Prostate gland (tissue), 2 donors: ENCODE results near the gene SFXN2. TPM values are rescaled to one million over a fixed set of nuclear protein-coding genes. Genes with fewer than 3 reads are reported as not detected.
"Not testable (repeated sequence)": the region's sequence is repeated elsewhere in the genome, so short reads cannot be mapped to it uniquely, and the experiment has no call there.

Source experiments
- DNase-seq: peaks from one replicate; pipeline ENCODE4 v3.0.0-alpha.2; 2019; ENCODE audit warnings: low spot score
- H3K27ac ChIP-seq, 2 donors: fragments of 200-600 bp; sonication (generic); 2 replicates each; pipeline ENCODE4 v1.5.1; 2017 to 2019
- H3K27me3 ChIP-seq: fragments of 200-600 bp; sonication (generic); replicated peaks from 2 replicates; pipeline ENCODE4 v1.5.1; 2019; ENCODE audit not compliant: insufficient read depth
- H3K36me3 ChIP-seq, 2 donors: fragments of 200-600 bp; sonication (generic); 1 replicate in 1 of 2; 2 replicates in 1 of 2; pipeline versions ENCODE4 v1.5.1 to v1.8.1; 2017 to 2019
- H3K4me1 ChIP-seq: fragments of 200-600 bp; sonication (generic); replicated peaks from 2 replicates; pipeline ENCODE4 v1.5.1; 2019
- H3K4me3 ChIP-seq, 2 donors: fragments of 200-600 bp; sonication (generic); 2 replicates each; pipeline ENCODE4 v1.5.1; 2017 to 2019
- H3K9me3 ChIP-seq: fragments of 200-600 bp; sonication (generic); 2 replicates; pipeline ENCODE4 v1.5.1; 2017
- CTCF ChIP-seq, 4 experiments: fragments of 200-600 bp in 2 of 4; fragments of 450-650 bp in 2 of 4; sonication (generic) in 2 of 4; IDR thresholded peaks; 1 replicate in 3 of 4; 2 replicates in 1 of 4; pipeline ENCODE4 v1.5.1; 2016 to 2019; ENCODE audit warnings: antibody characterized with exemption in 4 of 4, mild to moderate bottlenecking in 2 of 4, moderate library complexity in 2 of 4
- POLR2A ChIP-seq: fragments of 450-650 bp; IDR thresholded peaks from one replicate; pipeline ENCODE4 v1.6.1; 2016; ENCODE audit warnings: antibody characterized with exemption, mild to moderate bottlenecking
- POLR2AphosphoS5 ChIP-seq: sonication (generic); formaldehyde crosslinking; IDR thresholded peaks from one replicate; pipeline ENCODE4 v1.6.1; 2017; ENCODE audit warnings: antibody characterized with exemption
- WGBS: methylation state at CpG from one replicate; pipeline ENCODE4 v1.1.5; 2018; 5-methylcytosine and 5-hydroxymethylcytosine counted together
- intact Hi-C: fragments of 100-400 bp; cut with DNase I; formaldehyde crosslinking; loops from one replicate; pipeline ENCODE4 v1.14.2; 2022
- total RNA-seq, 2 donors: library from RNA; depleted of rRNA; stranded (reverse); fragments of >200 nt; gene quantifications; one replicate each; pipeline ENCODE4 v1.1.0, GENCODE V29; 2016

The SFXN2 gene
- total RNA-seq, 2 donors from 2014 or later = 16.4 to 26.6 TPM

DNA sequence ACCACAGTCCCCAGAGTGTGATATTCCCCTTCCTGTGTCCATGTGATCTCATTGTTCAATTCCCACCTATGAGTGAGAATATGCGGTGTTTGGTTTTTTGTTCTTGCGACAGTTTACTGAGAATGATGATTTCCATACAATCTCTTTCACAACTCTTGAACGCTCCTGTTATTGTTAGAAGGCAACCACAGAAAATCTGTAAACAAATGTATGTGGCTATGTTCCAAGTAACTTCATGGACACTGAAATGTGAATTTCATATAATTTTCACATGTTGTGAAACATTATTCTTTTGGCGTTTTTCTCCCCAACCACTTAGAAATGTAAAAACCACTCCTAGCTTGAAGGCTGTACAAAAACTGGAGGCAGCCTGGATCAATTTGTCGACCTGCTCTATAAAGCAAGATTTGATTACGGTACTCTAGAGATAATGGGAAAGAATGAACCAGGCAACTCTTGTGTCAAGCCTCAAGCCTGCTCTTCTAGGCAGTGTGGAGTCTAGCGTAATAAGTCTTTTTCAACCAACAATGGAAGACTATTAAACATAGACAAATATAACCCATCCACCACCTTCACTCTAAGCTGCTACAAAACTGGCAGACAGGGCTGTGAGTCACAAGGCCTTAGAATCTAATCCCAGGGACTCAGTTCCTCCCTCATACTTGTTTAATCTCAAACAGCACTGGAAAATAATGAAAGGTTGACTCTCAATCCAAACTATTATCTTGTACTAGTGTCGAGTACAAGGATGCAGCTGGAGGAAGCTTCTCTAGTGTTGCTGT lies 23.0 kb upstream of the SFXN2 start:
- Histone ChIP-seq H3K27me3 (no peaks in the 10 kb centered on the region), H3K4me1 (no peaks in the 10 kb centered on the region), H3K36me3 (no peaks in the 10 kb centered on the region), H3K27ac (no peak overlapping the region), H3K4me3 (no peak overlapping the region), H3K9me3 (no peaks in the 10 kb centered on the region)
- TF ChIP-seq POLR2AphosphoS5 (no peak), CTCF (IDR thresholded peaks at IDR 0.05) (no peak), POLR2A (no peak)
- WGBS = 78% methylated on average over 8 of the region's 8 CpGs
- intact Hi-C loops = no loop called here
- no peak for DNase-seq

DNA sequence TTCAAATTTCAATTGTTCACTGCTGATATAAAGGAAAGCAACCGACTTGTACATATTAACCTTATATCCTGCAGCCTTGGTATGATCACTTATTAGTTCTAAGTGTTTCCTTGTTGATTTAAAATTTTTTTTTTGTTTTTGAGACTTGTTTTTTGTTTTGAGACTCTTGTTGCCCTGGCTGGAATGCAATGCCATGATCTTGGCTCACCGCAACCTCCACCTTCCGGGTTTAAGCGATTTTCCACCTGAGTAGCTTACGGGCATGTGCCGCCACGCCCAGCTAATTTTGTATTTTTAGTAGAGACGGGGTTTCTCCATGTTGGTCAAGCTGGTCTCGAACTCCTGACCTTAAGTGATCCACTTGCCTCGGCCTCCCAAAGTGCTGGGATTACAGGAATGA lies 19.0 kb upstream of the SFXN2 start:
- H3K9me3 ChIP-seq, H3K4me1 ChIP-seq, H3K27ac ChIP-seq, H3K36me3 ChIP-seq, DNase-seq, intact Hi-C loops, H3K27me3 ChIP-seq, H3K4me3 ChIP-seq: not testable (repeated sequence)
- WGBS = 94% methylated on average over 10 of the region's 10 CpGs

- TF ChIP-seq CTCF (IDR thresholded peaks at IDR 0.05) (no peak), POLR2A (no peak), POLR2AphosphoS5 (no peak)
- Histone ChIP-seq H3K36me3 (peaks cover 3 to 7% of the 10 kb centered on the region in 2 donors), H3K9me3 (no peaks in the 10 kb centered on the region), H3K27ac (no peak overlapping the region), H3K27me3 (no peaks in the 10 kb centered on the region), H3K4me1 (no peaks in the 10 kb centered on the region), H3K4me3 (no peak overlapping the region)
- no peak for DNase-seq
- 92% methylated on average over 3 of the region's 3 CpGs for WGBS
- intact Hi-C loops = no loop called here
Measured at GRCh38 chr10:102696736-102697135, 17.7 kb upstream of the SFXN2 start.

DNA sequence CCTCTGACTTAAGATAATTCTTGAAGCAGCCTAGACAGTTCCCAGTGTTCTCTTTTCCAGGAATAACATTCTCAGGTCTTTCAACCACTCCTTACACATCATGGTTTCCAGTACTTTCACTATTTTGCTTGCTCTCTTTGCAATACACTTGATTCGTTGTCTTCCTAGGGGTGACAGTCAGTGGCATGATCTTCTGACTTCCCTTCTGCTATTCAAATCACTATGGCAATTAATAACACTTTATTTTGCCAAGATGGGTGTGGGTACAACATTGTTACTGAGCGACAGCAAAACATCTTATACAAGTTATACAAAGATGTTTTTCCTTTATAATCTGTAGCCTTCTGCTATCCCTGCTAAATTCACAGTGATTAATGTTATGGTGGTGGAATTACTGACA lies 15.5 kb upstream of the SFXN2 start:
- 91% methylated on average over 2 of the region's 2 CpGs for whole genome bisulfite sequencing
- H3K36me3 ChIP-seq = peaks cover 3 to 7% of the 10 kb centered on the region in 2 donors
- H3K27ac ChIP-seq = no peak overlapping the region
- TF ChIP-seq POLR2A (no peak), CTCF (IDR thresholded peaks at IDR 0.05) (no peak), POLR2AphosphoS5 (no peak)
- H3K4me3 ChIP-seq = no peak overlapping the region
- intact Hi-C loops = no loop called here
- DNase-seq = no peak
- no peaks in the 10 kb centered on the region for H3K9me3 ChIP-seq
- no peaks in the 10 kb centered on the region for H3K4me1 ChIP-seq
- no peaks in the 10 kb centered on the region for H3K27me3 ChIP-seq

- H3K4me1 ChIP-seq = no peaks in the 10 kb centered on the region
- H3K36me3 ChIP-seq = peaks cover 3 to 7% of the 10 kb centered on the region in 2 donors
- no peak for TF ChIP-seq POLR2AphosphoS5
- no peak for TF ChIP-seq CTCF (IDR thresholded peaks at IDR 0.05)
- TF ChIP-seq POLR2A = no peak
- WGBS = 89% methylated on average over 3 of the region's 3 CpGs
- no peak overlapping the region for H3K4me3 ChIP-seq
- no peaks in the 10 kb centered on the region for H3K27me3 ChIP-seq
- H3K27ac ChIP-seq = no peak overlapping the region
- no peak for DNase-seq
- intact Hi-C loops = no loop called here
- H3K9me3 ChIP-seq = no peaks in the 10 kb centered on the region
Measured at GRCh38 chr10:102701272-102701671, 13.2 kb upstream of the SFXN2 start.
